Spleen (tissue), 11 donors: ENCODE measurements around the gene GRIN3B. TPM values are rescaled to one million over a fixed set of nuclear protein-coding genes. Genes with fewer than 3 reads are reported as not detected.

Source experiments
- DNase-seq: peaks from one replicate; pipeline ENCODE4 v3.0.0-alpha.2; 2020
- H3K27ac ChIP-seq, 8 donors: fragments of 200-600 bp; sonication (generic) in 7 of 8; 1 replicate in 4 of 8; 2 replicates in 4 of 8; pipeline versions ENCODE4 v1.5.0 to v1.8.0; 2016 to 2021; ENCODE audit warnings: inconsistent platforms in 4 of 8, mild to moderate bottlenecking in 4 of 8, moderate library complexity in 1 of 8
- H3K27me3 ChIP-seq, 7 donors: fragments of 200-600 bp; sonication (generic) in 6 of 7; replicated peaks in 1 of 7; 1 replicate in 4 of 7; 2 replicates in 3 of 7; pipeline versions ENCODE4 v1.5.0 to v1.8.0; 2016 to 2021; ENCODE audit warnings: inconsistent platforms in 3 of 7, mild to moderate bottlenecking in 1 of 7
- H3K36me3 ChIP-seq, 6 donors: fragments of 200-600 bp; sonication (generic) in 5 of 6; 1 replicate in 4 of 6; 2 replicates in 2 of 6; pipeline versions ENCODE4 v1.5.0 to v1.8.0; 2016 to 2021; ENCODE audit warnings: inconsistent platforms in 2 of 6
- H3K4me1 ChIP-seq, 6 donors: fragments of 200-600 bp; sonication (generic) in 5 of 6; 1 replicate in 3 of 6; 2 replicates in 3 of 6; pipeline versions ENCODE4 v1.5.0 to v1.8.0; 2016 to 2021; ENCODE audit warnings: inconsistent platforms in 3 of 6
- H3K4me3 ChIP-seq, 8 donors: fragments of 200-600 bp; sonication (generic) in 7 of 8; 1 replicate in 4 of 8; 2 replicates in 4 of 8; pipeline versions ENCODE4 v1.5.0 to v1.8.0; 2016 to 2021; ENCODE audit warnings: inconsistent platforms in 4 of 8, mild to moderate bottlenecking in 4 of 8, moderate library complexity in 2 of 8
- H3K9me3 ChIP-seq, 8 donors: fragments of 200-600 bp; sonication (generic) in 7 of 8; 1 replicate in 4 of 8; 2 replicates in 4 of 8; pipeline versions ENCODE4 v1.5.0 to v1.8.0; 2016 to 2021; ENCODE audit warnings: inconsistent platforms in 4 of 8
- CTCF ChIP-seq, 11 experiments: fragments of 200-600 bp in 7 of 11; fragments of 450-650 bp in 4 of 11; sonication (generic) in 4 of 11; IDR thresholded peaks in 8 of 11; conservative IDR thresholded peaks in 3 of 11; 1 replicate in 7 of 11; 2 replicates in 4 of 11; pipeline versions ENCODE4 v1.4.0 to v1.8.0; 2016 to 2021; ENCODE audit warnings: antibody characterized with exemption in 11 of 11, inconsistent platforms in 4 of 11, mild to moderate bottlenecking in 1 of 11
- POLR2A ChIP-seq, 3 donors: fragments of 450-650 bp; IDR thresholded peaks; one replicate each; pipeline ENCODE4 v1.5.1; 2017; ENCODE audit warnings: antibody characterized with exemption in 3 of 3, mild to moderate bottlenecking in 1 of 3
- POLR2AphosphoS5 ChIP-seq, 3 donors: sonication (generic); formaldehyde crosslinking; IDR thresholded peaks; one replicate each; pipeline ENCODE4 v1.5.1; 2017; ENCODE audit warnings: antibody characterized with exemption in 3 of 3
- WGBS, 5 donors: extraction: QIAGEN DNeasy Blood & Tissue Kit in 3 of 5; methylation state at CpG; one replicate each; pipeline versions ENCODE4 v1.1.5 to v1.1.7; 2013 to 2018; 5-methylcytosine and 5-hydroxymethylcytosine counted together
- intact Hi-C: fragments of 100-400 bp; cut with DNase I; formaldehyde crosslinking; loops from one replicate; pipeline ENCODE4 v1.15.0; 2023; ENCODE audit warnings: low total_unique reads
- polyA plus RNA-seq, 3 donors: library from polyadenylated mRNA; stranded (reverse); fragments of 200-250 nt; gene quantifications; one replicate each; pipeline ENCODE4 v1.2.1, GENCODE V29; 2013
- total RNA-seq, 7 donors: library from RNA; depleted of rRNA in 3 of 7; stranded (reverse); fragments of >200 nt in 3 of 7; fragmentation: NEBNext Ultra II Directional in 4 of 7; extraction: Animal tissue kit (Norgen Biotek cat#: 25700) in 4 of 7; gene quantifications; one replicate each; pipeline versions ENCODE4 v1.1.0 to v1.2.1, GENCODE V29; 2016 to 2021
- donor health status: healthy with polysubstance abuse.
- donor health status: DM: no; HTN: no; CAD: no; lungs with moderate emphysema.
- donor health status: DM: no; HTN: no; CAD: no.
- donor health status: Bipolar disorder and iron deficiency.
- donor health status: healthy.
- donor health status: DM: no; HTN: no; CAD: no.
- donor health status: DM: yes; HTN: yes; CAD: no.

Gene GRIN3B
- total and polyA plus RNA-seq, 10 donors = 0.07 to 0.11 TPM; not detected in 8

- no peak for DNase-seq
- intact Hi-C loops = loop anchor here (10.0 kb wide), 2 partner anchors 116 to 196 kb away; no protein-coding TSS in a partner anchor
- 57 to 65% (median 60%) methylated on average over 21 to 32 of the region's 32 CpGs for whole genome bisulfite sequencing, 5 donors
- Histone ChIP-seq H3K4me3 (no peak overlapping the region), H3K4me1 (peaks cover 16 to 39% (median 31%) of the 10 kb centered on the region in 6 donors), H3K9me3 (no peaks in the 10 kb centered on the region), H3K27ac (no peak overlapping the region), H3K36me3 (no peaks in the 10 kb centered on the region), H3K27me3 (peaks cover 0 to 6% (median 0%) of the 10 kb centered on the region in 7 donors)
- TF ChIP-seq POLR2AphosphoS5 (IDR thresholded peaks at IDR 0.05) (peak in 1 of 3 donors; percentile 50), POLR2A (IDR thresholded peaks at IDR 0.05) (no peak), CTCF (IDR thresholded peaks at IDR 0.05 in 8 of 11, conservative IDR thresholded peaks at IDR 0.05 in 3 of 11) (no peak)
Measured at GRCh38 chr19:980133-980998, 19.9 kb upstream of the GRIN3B start.

- peaks cover 0 to 6% (median 0%) of the 10 kb centered on the region in 7 donors for H3K27me3 ChIP-seq
- peaks cover 0 to 21% (median 11%) of the 10 kb centered on the region in 6 donors for H3K36me3 ChIP-seq
- H3K9me3 ChIP-seq = no peaks in the 10 kb centered on the region
- H3K4me1 ChIP-seq = peaks cover 16 to 47% (median 36%) of the 10 kb centered on the region in 6 donors
- H3K27ac ChIP-seq = peak overlapping the region in 6 of 8 donors; percentile 13 to 89 (median 41)
- peak; percentile 21 to 99 (median 93) for TF ChIP-seq CTCF (IDR thresholded peaks at IDR 0.05 in 8 of 11, conservative IDR thresholded peaks at IDR 0.05 in 3 of 11)
- peak; percentile 32 to 66 (median 58) for TF ChIP-seq POLR2AphosphoS5 (IDR thresholded peaks at IDR 0.05)
- no peak for TF ChIP-seq POLR2A (IDR thresholded peaks at IDR 0.05)
- intact Hi-C loops = loop anchor here (2.0 to 10.0 kb wide), 3 partner anchors 58 to 198 kb away; no protein-coding TSS in a partner anchor
- WGBS, 5 donors = 1 to 3% (median 2%) methylated on average over 41 to 46 of the region's 46 CpGs
- peak; percentile 95 for DNase-seq
- peak overlapping the region in 5 of 8 donors; percentile 15 to 51 (median 21) for H3K4me3 ChIP-seq
Measured at GRCh38 chr19:982567-983170, 17.6 kb upstream of the GRIN3B start.

- Histone ChIP-seq H3K27me3 (peaks cover 0 to 2% (median 0%) of the 10 kb centered on the region in 7 donors), H3K36me3 (peaks cover 0 to 36% (median 19%) of the 10 kb centered on the region in 6 donors), H3K4me3 (peak within 1 kb of the TSS; percentile 86 to 99 (median 96)), H3K4me1 (peaks cover 16 to 50% (median 36%) of the 10 kb centered on the region in 6 donors), H3K27ac (peak within 1 kb of the TSS; percentile 55 to 95 (median 84)), H3K9me3 (no peaks in the 10 kb centered on the region)
- DNase-seq = peak; percentile 99
- 0 to 2% (median 1%) methylated on average over 55 to 78 of the region's 78 CpGs for WGBS, 5 donors
- TF ChIP-seq POLR2A (IDR thresholded peaks at IDR 0.05) = peak in 1 of 3 donors; percentile 9
- peak; percentile 92 to 95 (median 92) for TF ChIP-seq POLR2AphosphoS5 (IDR thresholded peaks at IDR 0.05)
- peak in 9 of 11 experiments; percentile 32 to 80 (median 60) for TF ChIP-seq CTCF (IDR thresholded peaks at IDR 0.05 in 8 of 11, conservative IDR thresholded peaks at IDR 0.05 in 3 of 11)
- intact Hi-C loops = loop anchor here (10.0 kb wide), 2 partner anchors 120 to 200 kb away; no protein-coding TSS in a partner anchor
Measured at GRCh38 chr19:984165-984967, 15.9 kb upstream of the GRIN3B start, which contains the start of gene WDR18. TSS of gene WDR18 (plus strand) at chr19:984345. CDS start at chr19:984354, 9 bp downstream.
